Coronary artery (tissue), 2 donors: ENCODE measurements around the gene MAP3K6.
A peak's percentile ranks its signal among the peaks of the same experiment; 100 is the strongest.

Experiments
- DNase-seq: peaks from one replicate; pipeline ENCODE4 v3.0.0-alpha.2; 2017; ENCODE audit warnings: low spot score
- H3K27ac ChIP-seq, 2 donors: fragments of 200-600 bp; sonication (generic); one replicate each; pipeline ENCODE4 v1.5.1; 2016 to 2019
- H3K4me3 ChIP-seq: fragments of 200-600 bp; sonication (generic); 2 replicates; pipeline ENCODE4 v1.5.1; 2016; ENCODE audit warnings: mild to moderate bottlenecking, moderate library complexity
- CTCF ChIP-seq: fragments of 200-600 bp; sonication (generic); IDR thresholded peaks from one replicate; pipeline ENCODE4 v1.5.1; 2019; ENCODE audit warnings: antibody characterized with exemption

Gene MAP3K6

GRCh38 chr1:27353166-27353565 is 13.6 kb downstream of the MAP3K6 start:
- no peak for DNase-seq
- no peak for TF ChIP-seq CTCF

GRCh38 chr1:27351541-27352107 is 15.1 kb downstream of the MAP3K6 start:
- TF ChIP-seq CTCF = no peak
- DNase-seq = no peak
- Histone ChIP-seq H3K27ac (peak overlapping the region in 1 of 2 donors; percentile 56), H3K4me3 (peak overlapping the region; percentile 55)

More at GRCh38 chr1:27353166-27353565, 13.6 kb downstream of the MAP3K6 start:
- Histone ChIP-seq H3K4me3 (no peak overlapping the region), H3K27ac (no peak overlapping the region)

GRCh38 chr1:27350663-27351540 is 15.9 kb downstream of the MAP3K6 start:
- Histone ChIP-seq H3K27ac (peak overlapping the region in 1 of 2 donors; percentile 56), H3K4me3 (peak overlapping the region; percentile 70)
- TF ChIP-seq CTCF = no peak
- DNase-seq = no peak

GRCh38 chr1:27349784-27350662 is 16.7 kb downstream of the MAP3K6 start:
- TF ChIP-seq CTCF = no peak
- Histone ChIP-seq H3K27ac (no peak overlapping the region), H3K4me3 (peak overlapping the region; percentile 70)
- no peak for DNase-seq

GRCh38 chr1:27348861-27349783 is 17.6 kb downstream of the MAP3K6 start:
- H3K27ac ChIP-seq = no peak overlapping the region

More at GRCh38 chr1:27348861-27349783, 17.6 kb downstream of the MAP3K6 start:
- DNase-seq = no peak
- peak overlapping the region; percentile 70 for H3K4me3 ChIP-seq
- no peak for TF ChIP-seq CTCF
